Ramos (cell line): ENCODE results near the gene CALML3.

Experiments
- in situ Hi-C: fragments of 300-500 bp; cut with MboI; formaldehyde crosslinking; loops from one replicate; pipeline ENCODE4 v1.14.3; 2022; ENCODE audit warnings: low sequenced_read_pairs; ENCODE audit not compliant: unreplicated experiment

CALML3 gene

GRCh38 chr10:5504146-5505072 lies 20.4 kb upstream of the CALML3 start:
- in situ Hi-C loops: no loop called here

- in situ Hi-C loops: no loop called here
These were observed 18.5 kb upstream of the CALML3 start for GRCh38 chr10:5506246-5506645.

GRCh38 chr10:5506751-5507648 lies 17.8 kb upstream of the CALML3 start:
- in situ Hi-C loops: no loop called here

- in situ Hi-C loops: no loop called here
These were observed 17.1 kb upstream of the CALML3 start for GRCh38 chr10:5507649-5508131.

- in situ Hi-C loops: no loop called here
These were observed 16.6 kb upstream of the CALML3 start for GRCh38 chr10:5508161-5508604.

- in situ Hi-C loops: no loop called here
These were observed 16.0 kb upstream of the CALML3 start for GRCh38 chr10:5508786-5509185.

GRCh38 chr10:5509236-5509635 lies 15.5 kb upstream of the CALML3 start:
- in situ Hi-C loops: no loop called here

- in situ Hi-C loops: no loop called here
These were observed 15.1 kb upstream of the CALML3 start for GRCh38 chr10:5509691-5510090.

- in situ Hi-C loops: no loop called here
These were observed 14.3 kb upstream of the CALML3 start for GRCh38 chr10:5510281-5511072.

GRCh38 chr10:5511231-5511884 lies 13.4 kb upstream of the CALML3 start:
- in situ Hi-C loops: no loop called here

GRCh38 chr10:5511885-5512280 lies 12.9 kb upstream of the CALML3 start:
- in situ Hi-C loops: no loop called here

GRCh38 chr10:5512331-5512730 lies 12.4 kb upstream of the CALML3 start:
- in situ Hi-C loops: no loop called here

- in situ Hi-C loops: no loop called here
These were observed 11.7 kb upstream of the CALML3 start for GRCh38 chr10:5512881-5513612.

GRCh38 chr10:5514226-5514850 lies 10.4 kb upstream of the CALML3 start:
- in situ Hi-C loops: no loop called here

GRCh38 chr10:5515948-5516761 lies 8.6 kb upstream of the CALML3 start:
- in situ Hi-C loops: no loop called here

GRCh38 chr10:5517546-5517945 lies 7.2 kb upstream of the CALML3 start:
- in situ Hi-C loops: no loop called here

- in situ Hi-C loops: no loop called here
These were observed 6.6 kb upstream of the CALML3 start for GRCh38 chr10:5518143-5518542.

- in situ Hi-C loops: no loop called here
These were observed 5.7 kb upstream of the CALML3 start for GRCh38 chr10:5519054-5519453.
